Measurements from ENCODE around the gene CPT1B. TPM values are rescaled to one million over a fixed set of nuclear protein-coding genes. Genes with fewer than 3 reads are reported as not detected.

The CPT1B gene
- total and polyA plus RNA-seq, 2 of the 4 experiments (the other 2 are of a cell fraction) = 0.36 to 1.8 TPM

GRCh38 chr22:50546326-50547262, 31.6 kb downstream of the CPT1B start (continued):
- TF ChIP-seq MAZ (IDR thresholded peaks at IDR 0.05; ENCODE audit: borderline replicate concordance, low read depth, low read length) = no peak
- no peak for TF ChIP-seq CHD1 (IDR thresholded peaks at IDR 0.05; ENCODE audit: low read depth, low read length)

All from IMR-90 (cell line).